GM12865 (cell line): Measurements from ENCODE around the gene ATP11B.

ENCODE experiments used
- DNase-seq: peaks from one replicate; pipeline ENCODE4 v3.0.0; 2010; ENCODE audit warnings: low read depth
- H3K4me3 ChIP-seq: 2 replicates; pipeline ENCODE4 v1.5.1; 2011; ENCODE audit warnings: mild to moderate bottlenecking, low read depth, low read length, control low read depth
- CTCF ChIP-seq: IDR thresholded peaks from 2 replicates; pipeline ENCODE4 v1.5.1; 2011; ENCODE audit warnings: low read length, control low read depth, low read depth, inconsistent platforms; ENCODE audit not compliant: insufficient read depth; ENCODE audit errors: missing control alignments

Gene ATP11B

GRCh38 chr3:182792901-182793662, at the start of gene ATP11B:
TSS of gene ATP11B (plus strand) at chr3:182793504. CDS start at chr3:182793760, 256 bp downstream.
- no peak for TF ChIP-seq CTCF
- DNase-seq: peak; percentile 87
- peak within 1 kb of the TSS; percentile 92 for H3K4me3 ChIP-seq

- no peak for DNase-seq
- no peak overlapping the region for H3K4me3 ChIP-seq
- TF ChIP-seq CTCF: no peak
Measured at GRCh38 chr3:182746959-182747358, 46.3 kb upstream of the ATP11B start.

GRCh38 chr3:182755308-182755707, 38.0 kb upstream of the ATP11B start:
- no peak for TF ChIP-seq CTCF
- DNase-seq: no peak
- no peak overlapping the region for H3K4me3 ChIP-seq

GRCh38 chr3:182755712-182756111, 37.6 kb upstream of the ATP11B start:
- no peak overlapping the region for H3K4me3 ChIP-seq

GRCh38 chr3:182760576-182761164, 32.6 kb upstream of the ATP11B start:
- no peak for DNase-seq
- no peak overlapping the region for H3K4me3 ChIP-seq
- TF ChIP-seq CTCF: no peak

More at GRCh38 chr3:182755712-182756111, 37.6 kb upstream of the ATP11B start:
- DNase-seq: no peak
- TF ChIP-seq CTCF: no peak

- H3K4me3 ChIP-seq: no peak overlapping the region
- no peak for TF ChIP-seq CTCF
- no peak for DNase-seq
Measured at GRCh38 chr3:182763896-182764295, 29.4 kb upstream of the ATP11B start.

- no peak overlapping the region for H3K4me3 ChIP-seq
Measured at GRCh38 chr3:182765287-182765686, 28.0 kb upstream of the ATP11B start.

More at GRCh38 chr3:182765287-182765686, 28.0 kb upstream of the ATP11B start:
- no peak for TF ChIP-seq CTCF
- no peak for DNase-seq
